Left renal cortex interstitium (tissue), 4 donors: ENCODE data around the gene GRAMD4. TPM values are rescaled to one million over a fixed set of nuclear protein-coding genes. Genes with fewer than 3 reads are reported as not detected.
"Not testable (repeated sequence)": the region's sequence is repeated elsewhere in the genome, so short reads cannot be mapped to it uniquely, and the experiment has no call there.

Experiments used
- DNase-seq, 4 donors: peaks; one replicate each; pipeline ENCODE4 v3.0.0-alpha.2; 2013; ENCODE audit warnings: low read depth in 4 of 4, low spot score in 2 of 4, missing footprints in 1 of 4
- polyA plus RNA-seq, 4 donors: library from polyadenylated mRNA; unstranded; fragments of 120-200 nt; gene quantifications; one replicate each; pipeline ENCODE4 v1.2.1, GENCODE V29; 2013; ENCODE audit not compliant: insufficient read length in 4 of 4

The GRAMD4 gene
- polyA plus RNA-seq, 4 donors: 18.5 to 25.1 (median 22.0) TPM

GRCh38 chr22:46617207-46617985, 2.8 kb upstream of the GRAMD4 start:
- DNase-seq: no peak

GRCh38 chr22:46617986-46618647, 2.1 kb upstream of the GRAMD4 start:
- DNase-seq: no peak

GRCh38 chr22:46618667-46619066, 1.5 kb upstream of the GRAMD4 start:
- no peak for DNase-seq

GRCh38 chr22:46619240-46619829, 851 bp upstream of the GRAMD4 start:
- DNase-seq: no peak

- DNase-seq: no peak
Observed at GRCh38 chr22:46620588-46621242, 529 bp downstream of the GRAMD4 start.

GRCh38 chr22:46621243-46621930, 1.2 kb downstream of the GRAMD4 start:
- not testable (repeated sequence) for DNase-seq

GRCh38 chr22:46622081-46622521, 1.9 kb downstream of the GRAMD4 start:
- no peak for DNase-seq

GRCh38 chr22:46625113-46625842, 5.1 kb downstream of the GRAMD4 start:
- DNase-seq: no peak

GRCh38 chr22:46625843-46626349, 5.7 kb downstream of the GRAMD4 start:
- no peak for DNase-seq

- DNase-seq: no peak
Observed at GRCh38 chr22:46626356-46626755, 6.2 kb downstream of the GRAMD4 start.

GRCh38 chr22:46626911-46627805, 7.0 kb downstream of the GRAMD4 start:
- no peak for DNase-seq

- DNase-seq: no peak
Observed at GRCh38 chr22:46627806-46628482, 7.8 kb downstream of the GRAMD4 start.

- no peak for DNase-seq
Observed at GRCh38 chr22:46628756-46629155, 8.6 kb downstream of the GRAMD4 start.

GRCh38 chr22:46629291-46629690, 9.1 kb downstream of the GRAMD4 start:
- no peak for DNase-seq

- DNase-seq: no peak
Observed at GRCh38 chr22:46631113-46631512, 10.9 kb downstream of the GRAMD4 start.

- no peak for DNase-seq
Observed at GRCh38 chr22:46632646-46633249, 12.6 kb downstream of the GRAMD4 start.

- no peak for DNase-seq
Observed at GRCh38 chr22:46633334-46633890, 13.2 kb downstream of the GRAMD4 start.
